Trophoblast cell (in vitro differentiated cells and primary cell): ENCODE measurements around the gene NUDT21.
"Not testable (repeated sequence)": the region's sequence is repeated elsewhere in the genome, so short reads cannot be mapped to it uniquely, and the experiment has no call there.

Source experiments
- DNase-seq, 2 donors: peaks; one replicate each; pipeline ENCODE4 v3.0.0-alpha.2; 2016
- H2AFZ ChIP-seq: 2 replicates; pipeline ENCODE4 v1.6.1; 2013; ENCODE audit warnings: low read length, moderate library complexity, mild to moderate bottlenecking; ENCODE audit not compliant: insufficient read depth, poor library complexity
- H2AK5ac ChIP-seq: 2 replicates; pipeline ENCODE4 v1.6.1; 2013; ENCODE audit warnings: mild to moderate bottlenecking, low read length
- H2BK120ac ChIP-seq: 2 replicates; pipeline ENCODE4 v1.6.1; 2013; ENCODE audit warnings: low read length, mild to moderate bottlenecking, moderate library complexity; ENCODE audit not compliant: insufficient read depth, poor library complexity
- H2BK12ac ChIP-seq: 2 replicates; pipeline ENCODE4 v1.6.1; 2013; ENCODE audit warnings: mild to moderate bottlenecking, low read length, moderate library complexity
- H2BK5ac ChIP-seq: 2 replicates; pipeline ENCODE4 v1.6.1; 2013; ENCODE audit warnings: low read length, low read depth, moderate library complexity, mild to moderate bottlenecking; ENCODE audit not compliant: poor library complexity
- H3K14ac ChIP-seq: 2 replicates; pipeline ENCODE4 v1.6.1; 2013; ENCODE audit warnings: mild to moderate bottlenecking, low read length
- H3K18ac ChIP-seq: 2 replicates; pipeline ENCODE4 v1.6.1; 2013; ENCODE audit warnings: mild to moderate bottlenecking, low read length
- H3K23ac ChIP-seq: 2 replicates; pipeline ENCODE4 v1.6.1; 2013; ENCODE audit warnings: low read length
- H3K27ac ChIP-seq: 2 replicates; pipeline ENCODE4 v1.5.1; 2013; ENCODE audit warnings: low read depth, mild to moderate bottlenecking, inconsistent platforms, low read length, moderate library complexity
- H3K27me3 ChIP-seq: 2 replicates; pipeline ENCODE4 v1.6.1; 2013; ENCODE audit warnings: inconsistent platforms, mild to moderate bottlenecking, low read length, moderate library complexity; ENCODE audit not compliant: insufficient read depth
- H3K36me3 ChIP-seq, 2 experiments: 1 replicate in 1 of 2; 2 replicates in 1 of 2; pipeline ENCODE4 v1.6.1; 2013; ENCODE audit warnings: low read length in 2 of 2, mild to moderate bottlenecking in 2 of 2, moderate library complexity in 1 of 2; ENCODE audit not compliant: insufficient read depth in 2 of 2, control insufficient read depth in 1 of 2
- H3K4ac ChIP-seq: 2 replicates; pipeline ENCODE4 v1.6.1; 2013; ENCODE audit warnings: low read depth, mild to moderate bottlenecking, low read length, moderate library complexity
- H3K4me1 ChIP-seq, 2 experiments: 1 replicate in 1 of 2; 2 replicates in 1 of 2; pipeline ENCODE4 v1.6.1; 2013; ENCODE audit warnings: low read length in 2 of 2, mild to moderate bottlenecking in 2 of 2, moderate library complexity in 1 of 2; ENCODE audit not compliant: insufficient read depth in 2 of 2, control insufficient read depth in 1 of 2
- H3K4me2 ChIP-seq: 2 replicates; pipeline ENCODE4 v1.6.1; 2013; ENCODE audit warnings: inconsistent platforms, mild to moderate bottlenecking, low read length, moderate library complexity
- H3K4me3 ChIP-seq: 2 replicates; pipeline ENCODE4 v1.5.1; 2013; ENCODE audit warnings: mild to moderate bottlenecking, low read depth, low read length, inconsistent platforms
- H3K79me1 ChIP-seq: one replicate; pipeline ENCODE4 v1.6.1; 2013; ENCODE audit warnings: low read length
- H3K79me2 ChIP-seq: 2 replicates; pipeline ENCODE4 v1.6.1; 2013; ENCODE audit warnings: low read length, mild to moderate bottlenecking; ENCODE audit not compliant: control insufficient read depth, insufficient read depth, poor library complexity
- H3K9ac ChIP-seq: 2 replicates; pipeline ENCODE4 v1.6.1; 2013; ENCODE audit warnings: mild to moderate bottlenecking, low read length
- H3K9me3 ChIP-seq: 2 replicates; pipeline ENCODE4 v1.6.1; 2013; ENCODE audit warnings: low read depth, mild to moderate bottlenecking, control low read depth, inconsistent platforms, low read length; ENCODE audit not compliant: insufficient read depth
- H4K12ac ChIP-seq: 2 replicates; pipeline ENCODE4 v1.6.1; 2013; ENCODE audit warnings: low read depth, mild to moderate bottlenecking, low read length, moderate library complexity
- H4K8ac ChIP-seq: 2 replicates; pipeline ENCODE4 v1.6.1; 2013; ENCODE audit warnings: low read depth, mild to moderate bottlenecking, low read length, moderate library complexity
- H4K91ac ChIP-seq: one replicate; pipeline ENCODE4 v1.6.1; 2013; ENCODE audit warnings: low read depth, mild to moderate bottlenecking, low read length, moderate library complexity
- whole genome bisulfite sequencing: extraction: QIAGEN DNeasy Blood & Tissue Kit; methylation state at CpG from one replicate; pipeline ENCODE4 v1.1.7; 2013; ENCODE audit warnings: missing lambda C conversion rate; ENCODE audit not compliant: insufficient read length, insufficient coverage; ENCODE audit errors: extremely low coverage; 5-methylcytosine and 5-hydroxymethylcytosine counted together

The NUDT21 gene

DNA sequence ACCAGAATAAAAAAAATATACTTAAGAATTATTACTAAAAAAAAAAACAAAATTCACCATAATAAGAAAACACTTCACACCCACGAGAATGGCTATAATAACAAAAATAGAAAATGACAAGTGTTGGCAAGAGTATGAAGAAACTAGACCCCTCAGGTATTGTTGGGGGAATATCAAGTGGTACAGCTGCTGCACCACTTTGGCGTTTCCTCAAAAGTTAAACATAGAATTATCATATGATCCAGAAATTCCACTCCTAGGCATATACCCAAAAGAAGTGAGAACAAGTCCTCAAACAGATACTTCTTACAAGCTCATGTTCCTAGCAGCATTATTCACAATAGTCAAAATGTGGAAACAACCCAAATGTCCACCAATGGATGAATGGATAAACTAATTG, 52.1 kb downstream of the NUDT21 start:
- H3K27ac ChIP-seq = no peak overlapping the region
- no peak overlapping the region for H3K23ac ChIP-seq
- DNase-seq = no peak
- no peak overlapping the region for H3K4me2 ChIP-seq
- H4K12ac ChIP-seq = no peak overlapping the region
- H3K9me3 ChIP-seq = peaks cover 2% of the 10 kb centered on the region
- no peaks in the 10 kb centered on the region for H3K4me1 ChIP-seq
- H3K79me2 ChIP-seq = no peaks in the 10 kb centered on the region
- no peak overlapping the region for H2BK12ac ChIP-seq
- no peak overlapping the region for H4K91ac ChIP-seq
- no peaks in the 10 kb centered on the region for H3K79me1 ChIP-seq
- H2BK5ac ChIP-seq = no peak overlapping the region
- H3K9ac ChIP-seq = no peak overlapping the region
- H3K14ac ChIP-seq = no peak overlapping the region
- H4K8ac ChIP-seq = no peak overlapping the region
- H2AFZ ChIP-seq = no peak overlapping the region
- no peak overlapping the region for H3K4me3 ChIP-seq
- H3K27me3 ChIP-seq = no peaks in the 10 kb centered on the region
- no CpG with 5 or more reads among the region's 2 CpGs for WGBS
- H3K36me3 ChIP-seq = peaks cover 8 to 11% of the 10 kb centered on the region in 2 experiments
- no peak overlapping the region for H3K18ac ChIP-seq
- no peak overlapping the region for H3K4ac ChIP-seq
- no peak overlapping the region for H2AK5ac ChIP-seq
- no peak overlapping the region for H2BK120ac ChIP-seq

DNA sequence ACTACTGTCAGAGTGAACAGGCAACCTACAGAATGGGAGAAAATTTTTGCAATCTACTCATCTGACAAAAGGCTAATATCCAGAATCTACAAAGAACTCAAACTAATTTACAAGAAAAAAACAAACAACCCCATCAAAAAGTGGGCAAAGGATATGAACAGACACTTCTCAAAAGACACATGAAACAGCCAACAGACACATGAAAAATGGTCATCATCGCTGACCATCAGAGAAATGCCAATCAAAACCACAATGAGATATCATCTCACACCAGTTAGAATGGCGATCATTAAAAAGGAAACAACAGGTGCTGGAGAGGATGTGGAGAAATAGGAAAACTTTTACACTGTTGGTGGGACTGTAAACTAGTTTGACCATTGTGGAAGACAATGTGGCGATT, 54.4 kb downstream of the NUDT21 start:
- H2BK120ac ChIP-seq, H2BK12ac ChIP-seq, H3K27me3 ChIP-seq, H3K14ac ChIP-seq, H4K8ac ChIP-seq, H4K91ac ChIP-seq, H4K12ac ChIP-seq, H3K27ac ChIP-seq, H2AK5ac ChIP-seq, H3K79me1 ChIP-seq, DNase-seq, H3K4me3 ChIP-seq, H3K4me2 ChIP-seq, H3K36me3 ChIP-seq, H3K4me1 ChIP-seq, H3K9ac ChIP-seq, H3K23ac ChIP-seq, H3K9me3 ChIP-seq, H2AFZ ChIP-seq, H3K18ac ChIP-seq, H3K79me2 ChIP-seq, H3K4ac ChIP-seq, H2BK5ac ChIP-seq: not testable (repeated sequence)
- WGBS = no CpG with 5 or more reads among the region's 3 CpGs

DNA sequence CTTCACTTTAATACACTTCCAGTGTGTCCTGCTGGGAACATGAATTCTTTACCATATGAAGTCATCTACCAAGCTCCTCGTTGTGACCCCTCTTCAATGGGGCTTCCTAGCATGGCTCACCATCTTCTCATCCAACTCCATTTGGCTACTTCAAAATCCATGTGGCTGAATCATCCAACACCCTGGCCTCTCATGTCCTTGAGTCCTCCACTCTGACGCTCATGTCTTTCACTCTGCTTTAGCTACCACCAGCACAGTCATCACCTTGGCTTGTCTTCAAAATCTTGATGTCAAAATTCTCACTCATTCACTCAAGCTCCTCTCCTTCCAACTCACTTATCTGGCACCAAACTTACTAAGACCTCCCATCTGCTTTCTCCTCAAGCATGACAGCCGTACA, 61.6 kb downstream of the NUDT21 start:
- H2AK5ac ChIP-seq = no peak overlapping the region
- no peak overlapping the region for H4K8ac ChIP-seq
- no peaks in the 10 kb centered on the region for H3K4me1 ChIP-seq
- H3K9ac ChIP-seq = no peak overlapping the region
- H3K36me3 ChIP-seq = peaks cover 11 to 20% of the 10 kb centered on the region in 2 experiments
- no peak overlapping the region for H3K23ac ChIP-seq
- no peaks in the 10 kb centered on the region for H3K79me1 ChIP-seq
- no peak overlapping the region for H3K4me2 ChIP-seq
- H2BK5ac ChIP-seq = no peak overlapping the region
- no peak overlapping the region for H3K14ac ChIP-seq
- no peaks in the 10 kb centered on the region for H3K27me3 ChIP-seq
- no peak overlapping the region for H2BK12ac ChIP-seq
- no peak overlapping the region for H4K12ac ChIP-seq
- no peak overlapping the region for H4K91ac ChIP-seq
- H3K4ac ChIP-seq = no peak overlapping the region
- H3K4me3 ChIP-seq = no peak overlapping the region
- H3K79me2 ChIP-seq = no peaks in the 10 kb centered on the region
- no CpG with 5 or more reads among the region's 3 CpGs for WGBS
- no peak overlapping the region for H2BK120ac ChIP-seq
- H2AFZ ChIP-seq = no peak overlapping the region
- no peak overlapping the region for H3K18ac ChIP-seq
- peak; percentile 80 to 85 for DNase-seq
- no peak overlapping the region for H3K27ac ChIP-seq
- no peaks in the 10 kb centered on the region for H3K9me3 ChIP-seq

DNA sequence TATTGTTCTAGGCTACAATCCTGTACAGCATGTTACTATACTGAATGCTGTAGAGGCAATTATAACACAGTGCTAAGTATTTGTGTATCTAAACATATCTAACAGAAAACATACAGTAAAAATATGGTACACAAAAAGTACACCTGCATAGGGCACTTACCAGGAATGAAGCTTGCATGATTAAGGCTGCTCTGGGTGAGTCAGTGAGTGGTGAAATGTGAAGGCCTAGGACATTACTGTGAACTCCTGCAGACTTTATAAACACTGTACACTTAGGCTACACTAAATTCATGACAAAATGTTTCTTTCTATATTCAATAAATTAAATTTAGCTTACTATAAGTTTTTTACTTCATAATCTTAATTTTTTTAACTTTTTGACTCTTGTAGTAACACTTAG, 62.9 kb downstream of the NUDT21 start:
- Histone ChIP-seq H3K79me2 (no peaks in the 10 kb centered on the region), H3K79me1 (peaks cover 2% of the 10 kb centered on the region), H2BK120ac (no peak overlapping the region), H4K12ac (no peak overlapping the region), H3K4me1 (peaks cover 3 to 7% of the 10 kb centered on the region in 2 experiments), H3K9ac (no peak overlapping the region), H3K36me3 (peaks cover 13 to 20% of the 10 kb centered on the region in 2 experiments), H2BK5ac (no peak overlapping the region), H3K4ac (no peak overlapping the region), H3K27me3 (no peaks in the 10 kb centered on the region), H3K4me2 (no peak overlapping the region), H3K18ac (no peak overlapping the region), H2AFZ (no peak overlapping the region), H4K91ac (no peak overlapping the region), H2BK12ac (no peak overlapping the region), H2AK5ac (no peak overlapping the region), H3K14ac (no peak overlapping the region), H3K23ac (no peak overlapping the region), H3K4me3 (no peak overlapping the region), H3K9me3 (no peaks in the 10 kb centered on the region), H4K8ac (no peak overlapping the region), H3K27ac (no peak overlapping the region)
- peak in 1 of 2 donors; percentile 40 for DNase-seq
